ENCODE results near the gene TRIML2. TPM values are rescaled to one million over a fixed set of nuclear protein-coding genes. Genes with fewer than 3 reads are reported as not detected.

The TRIML2 gene
- total RNA-seq, 1 donor from 2014 or later = not detected

GRCh38 chr4:188106454-188106853 lies 2.9 kb downstream of the TRIML2 start:
- Histone ChIP-seq H3K27ac (no peak overlapping the region), H3K4me1 (no peaks in the 10 kb centered on the region), H3K36me3 (no peaks in the 10 kb centered on the region), H3K9me3 (no peaks in the 10 kb centered on the region), H3K4me3 (no peak overlapping the region), H3K27me3 (no peaks in the 10 kb centered on the region)
- DNase-seq (no peak), ATAC-seq (no peak)
- no peak for TF ChIP-seq CTCF (IDR thresholded peaks at IDR 0.05)
- intact Hi-C loops (cut with DNase I) = no loop called here

- H3K36me3 ChIP-seq = no peaks in the 10 kb centered on the region
- H3K4me1 ChIP-seq = no peaks in the 10 kb centered on the region
- ATAC-seq (no peak), DNase-seq (no peak)
- no peaks in the 10 kb centered on the region for H3K9me3 ChIP-seq
- no peak for TF ChIP-seq CTCF (IDR thresholded peaks at IDR 0.05)
- no peaks in the 10 kb centered on the region for H3K27me3 ChIP-seq
- intact Hi-C loops (cut with DNase I) = no loop called here
- H3K27ac ChIP-seq = no peak overlapping the region
- no peak overlapping the region for H3K4me3 ChIP-seq
These were observed 16.6 kb downstream of the TRIML2 start for GRCh38 chr4:188092824-188093223.

- no peak overlapping the region for H3K4me3 ChIP-seq
- intact Hi-C loops (cut with DNase I) = no loop called here
- TF ChIP-seq CTCF (IDR thresholded peaks at IDR 0.05) = no peak
- no peak for ATAC-seq
- no peak overlapping the region for H3K27ac ChIP-seq
- H3K9me3 ChIP-seq = no peaks in the 10 kb centered on the region
- no peak for DNase-seq
- no peaks in the 10 kb centered on the region for H3K4me1 ChIP-seq
- no peaks in the 10 kb centered on the region for H3K27me3 ChIP-seq
- no peaks in the 10 kb centered on the region for H3K36me3 ChIP-seq
These were observed 22.5 kb downstream of the TRIML2 start for GRCh38 chr4:188086858-188087257.

GRCh38 chr4:188082796-188083195 lies 26.6 kb downstream of the TRIML2 start:
- Histone ChIP-seq H3K27ac (no peak overlapping the region), H3K36me3 (no peaks in the 10 kb centered on the region), H3K9me3 (no peaks in the 10 kb centered on the region), H3K4me1 (no peaks in the 10 kb centered on the region), H3K27me3 (no peaks in the 10 kb centered on the region), H3K4me3 (no peak overlapping the region)
- ATAC-seq = no peak
- DNase-seq = no peak
- intact Hi-C loops (cut with DNase I) = no loop called here
- no peak for TF ChIP-seq CTCF (IDR thresholded peaks at IDR 0.05)

GRCh38 chr4:188078116-188078515 lies 31.3 kb downstream of the TRIML2 start:
- intact Hi-C loops (cut with DNase I) = no loop called here
- no peaks in the 10 kb centered on the region for H3K9me3 ChIP-seq
- no peaks in the 10 kb centered on the region for H3K27me3 ChIP-seq
- H3K4me3 ChIP-seq = no peak overlapping the region
- ATAC-seq = no peak
- H3K27ac ChIP-seq = no peak overlapping the region
- no peak for DNase-seq
- no peaks in the 10 kb centered on the region for H3K4me1 ChIP-seq
- TF ChIP-seq CTCF (IDR thresholded peaks at IDR 0.05) = no peak
- no peaks in the 10 kb centered on the region for H3K36me3 ChIP-seq

- no peaks in the 10 kb centered on the region for H3K27me3 ChIP-seq
- no peak for ATAC-seq
- no peak overlapping the region for H3K4me3 ChIP-seq
- no peak for DNase-seq
- no peak for TF ChIP-seq CTCF (IDR thresholded peaks at IDR 0.05)
- no peaks in the 10 kb centered on the region for H3K4me1 ChIP-seq
- intact Hi-C loops (cut with DNase I) = no loop called here
- H3K9me3 ChIP-seq = no peaks in the 10 kb centered on the region
- H3K36me3 ChIP-seq = no peaks in the 10 kb centered on the region
- no peak overlapping the region for H3K27ac ChIP-seq
These were observed 33.2 kb downstream of the TRIML2 start for GRCh38 chr4:188076169-188076568.

All from upper lobe of right lung (tissue), 1 donor.